Hindlimb muscle (tissue), 1 donor: Measurements from ENCODE around the gene PLG. TPM values are rescaled to one million over a fixed set of nuclear protein-coding genes. Genes with fewer than 3 reads are reported as not detected.
"Not testable (repeated sequence)": the region's sequence is repeated elsewhere in the genome, so short reads cannot be mapped to it uniquely, and the experiment has no call there.

Experiments used
- DNase-seq: peaks from one replicate; pipeline ENCODE4 v3.0.0-alpha.2; 2013
- polyA plus RNA-seq: library from polyadenylated mRNA; unstranded; fragments of 120-200 nt; gene quantifications from one replicate; pipeline ENCODE4 v1.2.1, GENCODE V29; 2013; ENCODE audit not compliant: insufficient read length

The PLG gene
- 1.0 TPM for polyA plus RNA-seq

- DNase-seq: not testable (repeated sequence)
Observed at GRCh38 chr6:160701918-160702680, at the start of gene PLG. Gene PLG, plus strand, starts transcription at chr6:160702244. Its CDS starts 61 bp downstream, at chr6:160702305.

GRCh38 chr6:160659562-160659961, 42.5 kb upstream of the PLG start:
- DNase-seq: no peak

GRCh38 chr6:160661216-160661615, 40.8 kb upstream of the PLG start:
- no peak for DNase-seq

- no peak for DNase-seq
Observed at GRCh38 chr6:160662429-160662828, 39.6 kb upstream of the PLG start.

- DNase-seq: no peak
Observed at GRCh38 chr6:160662842-160663241, 39.2 kb upstream of the PLG start.

- DNase-seq: not testable (repeated sequence)
Observed at GRCh38 chr6:160664198-160664597, 37.8 kb upstream of the PLG start, which contains the start of gene LPA. Gene LPA, minus strand, starts transcription at chr6:160664275. Its CDS starts 61 bp downstream, at chr6:160664214.

GRCh38 chr6:160667639-160668481, 34.2 kb upstream of the PLG start:
- DNase-seq: no peak

GRCh38 chr6:160668589-160668988, 33.5 kb upstream of the PLG start:
- DNase-seq: no peak

- not testable (repeated sequence) for DNase-seq
Observed at GRCh38 chr6:160676418-160676817, 25.6 kb upstream of the PLG start.

GRCh38 chr6:160678230-160678629, 23.8 kb upstream of the PLG start:
- no peak for DNase-seq

GRCh38 chr6:160678744-160679401, 23.2 kb upstream of the PLG start:
- no peak for DNase-seq

- DNase-seq: no peak
Observed at GRCh38 chr6:160679402-160679769, 22.7 kb upstream of the PLG start.

GRCh38 chr6:160685101-160685761, 16.8 kb upstream of the PLG start:
- DNase-seq: not testable (repeated sequence)

GRCh38 chr6:160685762-160686450, 16.1 kb upstream of the PLG start:
- no peak for DNase-seq

- DNase-seq: no peak
Observed at GRCh38 chr6:160690458-160690857, 11.6 kb upstream of the PLG start.

GRCh38 chr6:160691617-160692016, 10.4 kb upstream of the PLG start:
- DNase-seq: no peak

- DNase-seq: no peak
Observed at GRCh38 chr6:160692369-160692959, 9.6 kb upstream of the PLG start.

GRCh38 chr6:160695025-160695424, 7.0 kb upstream of the PLG start:
- DNase-seq: not testable (repeated sequence)

GRCh38 chr6:160695622-160696021, 6.4 kb upstream of the PLG start:
- DNase-seq: not testable (repeated sequence)

- DNase-seq: not testable (repeated sequence)
Observed at GRCh38 chr6:160696884-160697283, 5.2 kb upstream of the PLG start.

GRCh38 chr6:160697826-160698225, 4.2 kb upstream of the PLG start:
- no peak for DNase-seq
